ENCODE data around the gene OR4P4. TPM values are rescaled to one million over a fixed set of nuclear protein-coding genes. Genes with fewer than 3 reads are reported as not detected.

The OR4P4 gene
- total and polyA plus RNA-seq, 10 of the 15 experiments (the other 5 are each of a cell fraction or from before 2014, with no cell fraction given) = not detected

- BruUV-seq (replicated peaks) = no TSS peak
- ChIA-PET RAD21 (ENCODE audit: unreplicated experiment) (no interaction called here), CTCF (no interaction called here), POLR2A (no interaction called here), SMC1A (ENCODE audit: uncharacterized antibody, unreplicated experiment) (no interaction called here)
- Histone ChIP-seq H3K36me3 (ENCODE audit: control insufficient read depth in 2 of 2, insufficient read depth in 2 of 2, low read length in 1 of 2) (no peaks in the 10 kb centered on the region), H3K4me2 (ENCODE audit: control insufficient read depth, insufficient read depth) (no peak within 1 kb of the TSS), H4K20me1 (ENCODE audit: control insufficient read depth, insufficient read depth) (no peaks in the 10 kb centered on the region), H3K79me2 (ENCODE audit: control insufficient read depth, insufficient read depth, low read length) (no peaks in the 10 kb centered on the region), H2AFZ (ENCODE audit: control insufficient read depth, low read depth, low read length) (no peak within 1 kb of the TSS), H3K4me3 (no peak within 1 kb of the TSS), H3K27ac (ENCODE audit: control insufficient read depth, insufficient read depth) (no peak within 1 kb of the TSS), H3K9me3 (replicated peaks; ENCODE audit: control insufficient read depth, insufficient read depth, low read length) (no peaks in the 10 kb centered on the region), H3K27me3 (replicated peaks in 1 of 2; ENCODE audit: control insufficient read depth in 2 of 2, insufficient read depth in 2 of 2, low read length in 1 of 2) (no peaks in the 10 kb centered on the region), H3K9ac (ENCODE audit: control insufficient read depth, insufficient read depth, low read length) (no peak within 1 kb of the TSS), H3K4me1 (ENCODE audit: control insufficient read depth, insufficient read depth, low read length) (no peaks in the 10 kb centered on the region)
- intact Hi-C loops (cut with micrococcal nuclease; ENCODE audit: unreplicated experiment) = no loop called here
- no peak for TF ChIP-seq PKNOX1 (IDR thresholded peaks at IDR 0.05)
- TF ChIP-seq SREBF1 (IDR thresholded peaks at IDR 0.05; ENCODE audit: low read length) = no peak
- TF ChIP-seq FOS (IDR thresholded peaks at IDR 0.05; ENCODE audit: borderline replicate concordance, extremely low read depth, insufficient read length) = no peak
- TF ChIP-seq PAX5 (IDR thresholded peaks at IDR 0.05; ENCODE audit: borderline replicate concordance, low read depth, low read length) = no peak
- no peak for TF ChIP-seq TBL1XR1 (IDR thresholded peaks at IDR 0.05; ENCODE audit: low read depth, low read length)
- no peak for TF ChIP-seq LARP7 (IDR thresholded peaks at IDR 0.05)
- in situ Hi-C loops (cut with MboI) = no loop called here
- FAIRE-seq (no peak), ATAC-seq (no peak), DNase-seq (ENCODE audit: low read depth, low spot score) (no peak)
- WGBS (ENCODE audit: insufficient coverage, insufficient replicate concordance, low lambda C conversion rate, missing lambda C conversion rate) = 0% methylated on average over 2 of the region's 2 CpGs
Measured at GRCh38 chr11:55607545-55607944, 27.4 kb upstream of the OR4P4 start, which contains the start of gene OR4C11. TSS of gene OR4C11 (minus strand) at chr11:55607645. CDS start at chr11:55604373, 3,272 bp downstream.

GRCh38 chr11:55624531-55624930, 10.4 kb upstream of the OR4P4 start:
- WGBS (ENCODE audit: insufficient coverage, insufficient replicate concordance, low lambda C conversion rate, missing lambda C conversion rate) = 82% methylated on average over 1 of the region's 1 CpG
- ChIA-PET CTCF (no interaction called here), POLR2A (no interaction called here), SMC1A (ENCODE audit: uncharacterized antibody, unreplicated experiment) (no interaction called here), RAD21 (ENCODE audit: unreplicated experiment) (no interaction called here)
- H3K27ac ChIP-seq (ENCODE audit: control insufficient read depth, insufficient read depth) = no peak overlapping the region
- no peak overlapping the region for H3K4me3 ChIP-seq
- H3K79me2 ChIP-seq (ENCODE audit: control insufficient read depth, insufficient read depth, low read length) = no peaks in the 10 kb centered on the region
- no peaks in the 10 kb centered on the region for H3K9me3 ChIP-seq (replicated peaks; ENCODE audit: control insufficient read depth, insufficient read depth, low read length)
- H3K4me1 ChIP-seq (ENCODE audit: control insufficient read depth, insufficient read depth, low read length) = no peaks in the 10 kb centered on the region
- H3K4me2 ChIP-seq (ENCODE audit: control insufficient read depth, insufficient read depth) = no peak overlapping the region
- no peaks in the 10 kb centered on the region for H4K20me1 ChIP-seq (ENCODE audit: control insufficient read depth, insufficient read depth)
- no peak overlapping the region for H3K9ac ChIP-seq (ENCODE audit: control insufficient read depth, insufficient read depth, low read length)
- no peaks in the 10 kb centered on the region for H3K36me3 ChIP-seq (ENCODE audit: control insufficient read depth in 2 of 2, insufficient read depth in 2 of 2, low read length in 1 of 2)
- ATAC-seq (0 out of 3 replicates have a peak, but pooled peaks have one; percentile 30), FAIRE-seq (no peak), DNase-seq (ENCODE audit: low read depth, low spot score) (no peak)
- in situ Hi-C loops (cut with MboI) = no loop called here
- BruUV-seq (replicated peaks) = no TSS peak
- intact Hi-C loops (cut with micrococcal nuclease; ENCODE audit: unreplicated experiment) = no loop called here
- H3K27me3 ChIP-seq (replicated peaks in 1 of 2; ENCODE audit: control insufficient read depth in 2 of 2, insufficient read depth in 2 of 2, low read length in 1 of 2) = no peaks in the 10 kb centered on the region
- no peak for TF ChIP-seq ATF3 (IDR thresholded peaks at IDR 0.05; ENCODE audit: borderline replicate concordance, extremely low read depth, low read depth, low read length)
- no peak for TF ChIP-seq ZBTB40 (IDR thresholded peaks at IDR 0.05; ENCODE audit: borderline replicate concordance)
- TF ChIP-seq EGR1 (IDR thresholded peaks at IDR 0.05; ENCODE audit: borderline replicate concordance in 1 of 2, low read depth in 2 of 2, low read length in 2 of 2) = no peak
- TF ChIP-seq ZSCAN29 (IDR thresholded peaks at IDR 0.05) = no peak
- no peak for TF ChIP-seq TCF3 (IDR thresholded peaks at IDR 0.05; ENCODE audit: borderline replicate concordance, insufficient read depth, low read depth, low read length)
- TF ChIP-seq EZH2 (IDR thresholded peaks at IDR 0.05; ENCODE audit: borderline replicate concordance, control insufficient read depth, low read depth, low read length) = no peak
- no peak overlapping the region for H2AFZ ChIP-seq (ENCODE audit: control insufficient read depth, low read depth, low read length)

Data from GM12878 (cell line).